Thyroid gland (tissue), 4 donors: ENCODE data around the gene CA5A. TPM values are rescaled to one million over a fixed set of nuclear protein-coding genes. Genes with fewer than 3 reads are reported as not detected.
"Not testable (repeated sequence)": the region's sequence is repeated elsewhere in the genome, so short reads cannot be mapped to it uniquely, and the experiment has no call there.

Experiments
- DNase-seq, 2 donors: peaks; one replicate each; pipeline ENCODE4 v3.0.0-alpha.2; 2019
- H3K27ac ChIP-seq, 3 donors: fragments of 200-600 bp; sonication (generic); 1 replicate in 2 of 3; 2 replicates in 1 of 3; pipeline ENCODE4 v1.5.1; 2016 to 2019; ENCODE audit warnings: mild to moderate bottlenecking in 1 of 3, moderate library complexity in 1 of 3
- H3K27me3 ChIP-seq: fragments of 200-600 bp; sonication (generic); one replicate; pipeline ENCODE4 v1.5.1; 2019
- H3K36me3 ChIP-seq, 2 donors: fragments of 200-600 bp; sonication (generic); one replicate each; pipeline ENCODE4 v1.5.1; 2016 to 2019
- H3K4me1 ChIP-seq, 2 donors: fragments of 200-600 bp; sonication (generic); one replicate each; pipeline ENCODE4 v1.5.1; 2017 to 2019
- H3K4me3 ChIP-seq, 3 donors: fragments of 200-600 bp; sonication (generic); replicated peaks in 1 of 3; 1 replicate in 2 of 3; 2 replicates in 1 of 3; pipeline ENCODE4 v1.5.1; 2016; ENCODE audit warnings: mild to moderate bottlenecking in 1 of 3
- H3K9me3 ChIP-seq: fragments of 200-600 bp; sonication (generic); one replicate; pipeline ENCODE4 v1.5.1; 2017
- CTCF ChIP-seq, 6 experiments: fragments of 200-600 bp in 3 of 6; fragments of 450-650 bp in 3 of 6; sonication (generic) in 3 of 6; IDR thresholded peaks; one replicate each; pipeline ENCODE4 v1.5.1; 2016 to 2019; ENCODE audit warnings: antibody characterized with exemption in 6 of 6, mild to moderate bottlenecking in 2 of 6, inconsistent platforms in 1 of 6, moderate library complexity in 1 of 6
- POLR2A ChIP-seq, 2 donors: fragments of 450-650 bp; IDR thresholded peaks; one replicate each; pipeline ENCODE4 v1.6.1; 2017; ENCODE audit warnings: antibody characterized with exemption in 2 of 2, mild to moderate bottlenecking in 2 of 2, moderate library complexity in 1 of 2
- WGBS, 2 donors: methylation state at CpG; one replicate each; pipeline ENCODE4 v1.1.5; 2017; 5-methylcytosine and 5-hydroxymethylcytosine counted together
- intact Hi-C: fragments of 100-400 bp; cut with DNase I; formaldehyde crosslinking; loops from one replicate; pipeline ENCODE4 v1.15.1; 2023
- total RNA-seq, 4 donors: library from RNA; depleted of rRNA; stranded (reverse); fragments of >200 nt; gene quantifications; one replicate each; pipeline ENCODE4 v1.2.3, GENCODE V29; 2016

CA5A gene
- total RNA-seq, 4 donors from 2014 or later = not detected

GRCh38 chr16:87939562-87940423, 3.5 kb upstream of the CA5A start:
- TF ChIP-seq POLR2A (IDR thresholded peaks at IDR 0.05) (no peak), CTCF (IDR thresholded peaks at IDR 0.05) (no peak)
- Histone ChIP-seq H3K9me3 (no peaks in the 10 kb centered on the region), H3K4me1 (peaks cover 1 to 5% of the 10 kb centered on the region in 2 donors), H3K36me3 (no peaks in the 10 kb centered on the region), H3K4me3 (no peak overlapping the region), H3K27ac (no peak overlapping the region), H3K27me3 (no peaks in the 10 kb centered on the region)
- DNase-seq = no peak
- 95% methylated on average over 13 of the region's 13 CpGs for WGBS, 2 donors
- intact Hi-C loops = no loop called here

- no peaks in the 10 kb centered on the region for H3K9me3 ChIP-seq
- TF ChIP-seq POLR2A (IDR thresholded peaks at IDR 0.05) = no peak
- no peak for TF ChIP-seq CTCF (IDR thresholded peaks at IDR 0.05)
- WGBS, 2 donors = 92 to 98% methylated on average over 4 of the region's 4 CpGs
- no peaks in the 10 kb centered on the region for H3K36me3 ChIP-seq
- H3K4me1 ChIP-seq = peaks cover 0 to 6% of the 10 kb centered on the region in 2 donors
- H3K27me3 ChIP-seq = no peaks in the 10 kb centered on the region
- DNase-seq = no peak
- H3K27ac ChIP-seq = no peak overlapping the region
- H3K4me3 ChIP-seq = no peak overlapping the region
- intact Hi-C loops = no loop called here
Measured at GRCh38 chr16:87938412-87938949, 2.2 kb upstream of the CA5A start.

- DNase-seq, H3K9me3 ChIP-seq, H3K27me3 ChIP-seq, H3K36me3 ChIP-seq, intact Hi-C loops, H3K27ac ChIP-seq, H3K4me3 ChIP-seq, H3K4me1 ChIP-seq: not testable (repeated sequence)
- 93% methylated on average over 7 of the region's 7 CpGs for WGBS, 2 donors
Measured at GRCh38 chr16:87937231-87937542, 858 bp upstream of the CA5A start.

- WGBS, 2 donors = 84 to 93% methylated on average over 14 of the region's 14 CpGs
- H3K4me3 ChIP-seq, H3K27me3 ChIP-seq, H3K27ac ChIP-seq, DNase-seq, intact Hi-C loops, H3K4me1 ChIP-seq, H3K9me3 ChIP-seq, H3K36me3 ChIP-seq: not testable (repeated sequence)
Measured at GRCh38 chr16:87936016-87936374, 334 bp downstream of the CA5A start.

- H3K36me3 ChIP-seq, intact Hi-C loops, H3K4me3 ChIP-seq, H3K9me3 ChIP-seq, H3K4me1 ChIP-seq, H3K27me3 ChIP-seq: not testable (repeated sequence)
- 58 to 65% methylated on average over 19 of the region's 19 CpGs for WGBS, 2 donors
- peak; percentile 91 to 92 for DNase-seq
- H3K27ac ChIP-seq = peak overlapping the region; percentile 51 to 81 (median 68)
Measured at GRCh38 chr16:87934752-87935425, 1.4 kb downstream of the CA5A start.

GRCh38 chr16:87933140-87933495, 3.2 kb downstream of the CA5A start:
- no peak for DNase-seq
- 94% methylated on average over 3 of the region's 3 CpGs for WGBS, 2 donors
- H3K4me1 ChIP-seq = peaks cover 0 to 6% of the 10 kb centered on the region in 2 donors
- H3K9me3 ChIP-seq = no peaks in the 10 kb centered on the region
- no peak overlapping the region for H3K27ac ChIP-seq
- no peak overlapping the region for H3K4me3 ChIP-seq
- intact Hi-C loops = no loop called here
- no peaks in the 10 kb centered on the region for H3K36me3 ChIP-seq
- H3K27me3 ChIP-seq = no peaks in the 10 kb centered on the region
- TF ChIP-seq CTCF (IDR thresholded peaks at IDR 0.05) (no peak), POLR2A (IDR thresholded peaks at IDR 0.05) (no peak)

- intact Hi-C loops, H3K36me3 ChIP-seq, DNase-seq, H3K27ac ChIP-seq, H3K4me1 ChIP-seq, H3K27me3 ChIP-seq, H3K4me3 ChIP-seq, H3K9me3 ChIP-seq: not testable (repeated sequence)
- WGBS, 2 donors = 95 to 97% methylated on average over 12 to 16 of the region's 17 CpGs
Measured at GRCh38 chr16:87932475-87933139, 3.7 kb downstream of the CA5A start.
